Central memory CD8-positive, alpha-beta T cell (primary cell): Measurements from ENCODE around the gene TBL1X.
"Not testable (repeated sequence)": the region's sequence is repeated elsewhere in the genome, so short reads cannot be mapped to it uniquely, and the experiment has no call there.

Experiments
- ATAC-seq: fragments of 150-1000 bp; cut with Tn5 transposase; replicated peaks from 2 replicates; pipeline ENCODE4 v1.10.0; 2022; ENCODE audit warnings: mild to moderate bottlenecking, moderate FRiP score, moderate number of reproducible peaks; ENCODE audit not compliant: poor library complexity, severe bottlenecking; ENCODE audit errors: extremely low read depth
- DNase-seq, 2 donors: peaks; one replicate each; pipeline ENCODE4 v3.0.0; 2021; ENCODE audit warnings: low spot score in 2 of 2
- H3K27ac Mint-ChIP-seq: one replicate; pipeline ENCODE4 v1.8.0; 2022; ENCODE audit warnings: low read depth, mild to moderate bottlenecking, moderate library complexity, mixed read lengths
- H3K27me3 Mint-ChIP-seq: one replicate; pipeline ENCODE4 v1.8.0; 2022; ENCODE audit warnings: mixed read lengths
- H3K36me3 Mint-ChIP-seq: one replicate; pipeline ENCODE4 v1.8.0; 2022; ENCODE audit warnings: mild to moderate bottlenecking, moderate library complexity, mixed read lengths; ENCODE audit not compliant: insufficient read depth
- H3K4me1 Mint-ChIP-seq: one replicate; pipeline ENCODE4 v1.8.0; 2022; ENCODE audit warnings: mixed read lengths
- H3K4me3 Mint-ChIP-seq: one replicate; pipeline ENCODE4 v1.8.0; 2022; ENCODE audit warnings: mild to moderate bottlenecking, moderate library complexity, mixed read lengths
- H3K9me3 Mint-ChIP-seq: one replicate; pipeline ENCODE4 v1.8.0; 2022; ENCODE audit warnings: mixed read lengths

Gene TBL1X

DNA sequence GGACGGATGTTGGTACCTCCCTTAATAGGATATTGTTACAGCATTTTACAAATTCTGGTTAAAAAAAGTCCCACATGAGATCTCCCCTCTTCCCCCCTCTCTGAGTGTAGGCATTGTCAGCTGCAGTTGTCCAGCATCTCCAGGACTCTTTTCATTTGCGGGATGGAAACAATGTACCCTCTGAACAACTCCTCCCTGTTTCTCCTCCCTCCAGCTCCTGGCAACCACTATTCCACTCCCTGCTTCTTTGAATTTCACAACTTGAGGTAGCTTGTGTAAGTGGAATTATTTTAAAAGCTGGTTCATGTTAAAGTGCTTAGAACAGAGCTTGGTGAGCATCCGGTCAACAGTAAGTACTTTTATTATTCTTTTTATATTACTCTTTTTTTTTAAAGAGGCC, 69.8 kb downstream of the TBL1X start:
- H3K4me3 Mint-ChIP-seq = no peak overlapping the region
- DNase-seq (no peak), ATAC-seq (no peak)

DNA sequence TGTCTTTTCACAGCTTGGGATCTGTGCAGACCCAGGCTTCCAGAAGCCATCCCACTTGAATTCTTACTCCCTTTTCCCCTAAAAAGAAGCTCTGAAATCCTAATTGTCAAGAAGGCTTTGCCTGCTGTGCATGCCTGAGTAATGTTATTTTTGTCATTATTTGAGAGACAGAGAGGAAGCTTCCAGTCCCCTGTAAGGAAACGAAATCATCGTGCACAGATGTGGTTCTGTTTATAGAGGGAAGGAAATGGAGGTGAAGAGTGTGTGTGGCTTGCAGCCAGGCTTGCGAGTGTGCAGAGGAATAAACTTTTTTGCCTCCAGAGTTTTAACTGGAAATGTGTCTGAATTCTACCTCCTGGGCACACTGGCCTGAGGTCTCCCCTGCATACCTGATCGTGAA, 70.2 kb downstream of the TBL1X start:
- H3K4me1 Mint-ChIP-seq = peaks cover 28% of the 10 kb centered on the region
- no peak for ATAC-seq
- no peak for DNase-seq
- H3K27ac Mint-ChIP-seq = peak overlapping the region; percentile 72
- no peaks in the 10 kb centered on the region for H3K27me3 Mint-ChIP-seq
- H3K4me3 Mint-ChIP-seq = no peak overlapping the region
- H3K36me3 Mint-ChIP-seq = peaks cover 2% of the 10 kb centered on the region
- no peaks in the 10 kb centered on the region for H3K9me3 Mint-ChIP-seq

More for the DNA sequence above, 69.8 kb downstream of the TBL1X start:
- Mint-ChIP-seq H3K36me3 (peaks cover 2% of the 10 kb centered on the region), H3K27ac (peak overlapping the region; percentile 72), H3K9me3 (no peaks in the 10 kb centered on the region), H3K27me3 (no peaks in the 10 kb centered on the region), H3K4me1 (peaks cover 26% of the 10 kb centered on the region)

DNA sequence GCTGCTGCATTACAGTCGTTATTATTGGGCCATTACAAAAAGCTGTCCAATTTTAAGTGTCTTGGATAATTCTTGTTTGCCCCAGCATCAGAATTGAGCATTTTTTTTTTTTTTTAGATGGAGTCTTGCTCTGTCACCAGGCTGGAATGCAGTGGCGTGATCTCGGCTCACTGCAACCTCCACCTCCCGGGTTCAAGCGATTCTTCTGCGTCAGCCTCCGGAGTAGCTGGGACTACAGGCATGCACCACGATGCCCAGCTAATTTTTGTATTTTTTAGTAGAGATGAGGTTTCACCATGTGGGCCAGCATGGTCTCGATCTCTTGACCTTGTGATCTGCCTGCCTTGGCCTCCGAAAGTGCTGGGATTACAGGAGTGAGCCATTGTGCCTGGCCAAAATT, 71.3 kb downstream of the TBL1X start:
- H3K4me1 Mint-ChIP-seq = peaks cover 20% of the 10 kb centered on the region
- ATAC-seq, H3K4me3 Mint-ChIP-seq, H3K9me3 Mint-ChIP-seq, H3K27me3 Mint-ChIP-seq, H3K36me3 Mint-ChIP-seq, H3K27ac Mint-ChIP-seq, DNase-seq: not testable (repeated sequence)

DNA sequence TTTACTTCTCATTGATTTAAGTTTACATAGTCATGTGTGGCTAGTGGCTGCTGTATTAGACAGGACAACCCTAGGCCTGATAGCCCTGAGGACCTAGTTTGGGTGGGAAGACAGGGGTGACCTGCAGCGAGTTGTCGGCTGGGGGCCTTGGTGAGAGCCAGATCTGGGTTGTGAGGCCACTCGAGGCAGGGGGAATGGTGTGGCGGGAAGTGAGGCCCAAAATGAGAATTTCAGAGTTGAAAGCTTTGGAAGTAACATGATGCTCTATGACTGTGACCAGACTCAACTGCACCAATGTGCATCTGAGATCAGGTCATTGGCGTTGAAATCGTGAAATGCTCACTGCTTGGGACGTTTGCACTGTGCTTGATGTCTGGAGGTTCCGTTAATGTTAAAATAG, 72.9 kb downstream of the TBL1X start:
- ATAC-seq (no peak), DNase-seq (no peak)
- H3K9me3 Mint-ChIP-seq = no peaks in the 10 kb centered on the region
- H3K4me3 Mint-ChIP-seq = no peak overlapping the region
- H3K27ac Mint-ChIP-seq = no peak overlapping the region
- peaks cover 18% of the 10 kb centered on the region for H3K4me1 Mint-ChIP-seq
- no peaks in the 10 kb centered on the region for H3K27me3 Mint-ChIP-seq
- no peaks in the 10 kb centered on the region for H3K36me3 Mint-ChIP-seq

DNA sequence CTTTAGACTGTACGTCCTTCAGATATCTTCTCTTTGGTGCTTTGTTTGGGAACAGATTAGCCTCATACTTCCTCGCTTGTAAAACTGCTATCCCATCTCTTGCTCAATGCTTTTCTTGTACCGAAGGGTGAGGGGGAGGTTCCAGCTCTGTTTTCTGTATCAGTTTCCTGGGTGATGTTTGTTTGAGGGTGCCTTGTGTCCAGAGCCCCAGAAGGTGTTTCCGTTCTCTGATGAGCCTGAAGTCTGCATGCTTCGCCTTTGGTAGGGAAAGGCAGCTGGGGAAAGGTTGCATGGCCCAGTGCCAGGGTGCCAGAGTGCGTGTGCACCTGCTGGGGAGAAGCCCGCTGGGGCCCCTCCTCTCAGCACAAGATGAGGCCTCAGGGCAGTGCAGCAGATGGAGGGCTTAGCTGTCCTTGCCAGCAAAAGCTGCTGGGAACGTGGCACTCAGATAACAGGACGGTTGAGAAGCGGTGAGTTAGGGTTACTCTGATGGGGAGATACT, 73.7 kb downstream of the TBL1X start:
- Mint-ChIP-seq H3K27ac (no peak overlapping the region), H3K9me3 (no peaks in the 10 kb centered on the region), H3K27me3 (no peaks in the 10 kb centered on the region), H3K36me3 (peaks cover 2% of the 10 kb centered on the region), H3K4me3 (no peak overlapping the region), H3K4me1 (peaks cover 18% of the 10 kb centered on the region)
- no peak for DNase-seq
- no peak for ATAC-seq

DNA sequence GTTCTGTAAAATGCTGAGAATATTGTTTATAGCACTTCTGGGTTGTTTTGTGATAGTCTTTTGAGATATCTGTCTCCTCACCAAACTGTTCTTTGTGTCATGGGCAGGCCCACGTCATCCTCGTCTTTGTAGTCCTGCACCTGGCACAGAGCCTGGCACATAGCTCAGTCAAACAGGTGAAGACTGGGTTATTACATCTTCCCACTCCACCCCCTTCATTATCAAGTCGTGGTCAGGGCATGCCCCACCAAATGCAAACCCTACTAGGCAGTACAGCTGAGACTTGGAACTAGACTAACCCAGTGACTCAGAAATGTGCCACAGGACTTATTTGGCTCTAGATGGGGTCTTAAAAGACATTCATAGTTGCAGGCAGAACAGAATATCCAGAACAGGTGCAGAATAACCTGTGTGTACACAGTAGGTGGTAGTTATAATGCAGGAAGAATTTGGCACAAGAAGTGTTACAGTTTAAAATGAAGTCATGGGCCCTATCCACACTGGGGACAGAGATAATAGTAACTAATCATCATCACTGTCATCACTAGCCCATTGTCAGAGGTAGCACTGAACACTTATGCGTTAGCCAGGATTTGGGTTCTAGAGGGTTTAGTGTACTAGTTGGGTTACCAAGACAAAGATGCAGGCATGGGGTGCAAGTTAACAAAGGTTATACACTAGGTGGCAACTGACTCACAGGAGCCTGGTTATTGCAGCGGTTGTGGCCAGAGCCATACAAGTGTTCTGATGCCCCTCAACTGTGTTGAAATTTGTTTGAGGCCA, 74.9 kb downstream of the TBL1X start:
- Mint-ChIP-seq H3K36me3 (peaks cover 4% of the 10 kb centered on the region), H3K9me3 (no peaks in the 10 kb centered on the region), H3K4me1 (peaks cover 14% of the 10 kb centered on the region), H3K27me3 (no peaks in the 10 kb centered on the region), H3K27ac (no peak overlapping the region), H3K4me3 (no peak overlapping the region)
- ATAC-seq (no peak), DNase-seq (no peak)

DNA sequence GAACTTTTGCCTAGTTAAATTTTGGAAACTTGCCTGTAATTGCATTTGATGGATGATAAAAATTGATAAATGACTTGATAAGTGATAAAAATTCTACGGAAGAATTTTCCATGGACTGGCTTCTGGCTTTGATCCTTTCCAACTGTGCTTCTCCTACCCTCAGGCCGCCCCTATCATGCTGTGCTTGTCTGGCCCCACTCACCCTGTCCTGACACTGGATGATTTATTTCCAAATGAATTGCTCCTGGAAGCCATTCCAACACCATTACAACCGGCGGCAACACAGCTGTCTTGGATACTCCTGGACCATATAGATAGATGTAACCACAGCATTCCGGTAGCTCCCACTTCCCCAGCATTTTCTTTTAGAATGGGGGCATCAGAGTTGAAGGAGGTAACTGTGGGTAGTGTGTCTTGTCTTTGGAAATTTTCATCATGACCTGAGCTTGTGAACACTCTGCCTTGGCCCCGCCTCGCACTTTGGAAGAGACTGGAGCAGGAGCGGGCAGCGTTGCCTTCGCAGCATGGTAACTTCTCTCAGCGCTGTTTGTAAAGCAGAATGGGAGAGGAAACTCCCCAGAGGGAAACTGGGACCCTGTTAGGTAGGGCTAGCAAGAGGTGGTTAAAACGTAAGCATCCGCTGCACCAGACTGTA, 77.4 kb downstream of the TBL1X start:
- H3K27ac Mint-ChIP-seq = no peak overlapping the region
- peaks cover 4% of the 10 kb centered on the region for H3K36me3 Mint-ChIP-seq
- DNase-seq (no peak), ATAC-seq (no peak)
- no peaks in the 10 kb centered on the region for H3K9me3 Mint-ChIP-seq
- H3K27me3 Mint-ChIP-seq = no peaks in the 10 kb centered on the region
- peaks cover 12% of the 10 kb centered on the region for H3K4me1 Mint-ChIP-seq
- H3K4me3 Mint-ChIP-seq = no peak overlapping the region

DNA sequence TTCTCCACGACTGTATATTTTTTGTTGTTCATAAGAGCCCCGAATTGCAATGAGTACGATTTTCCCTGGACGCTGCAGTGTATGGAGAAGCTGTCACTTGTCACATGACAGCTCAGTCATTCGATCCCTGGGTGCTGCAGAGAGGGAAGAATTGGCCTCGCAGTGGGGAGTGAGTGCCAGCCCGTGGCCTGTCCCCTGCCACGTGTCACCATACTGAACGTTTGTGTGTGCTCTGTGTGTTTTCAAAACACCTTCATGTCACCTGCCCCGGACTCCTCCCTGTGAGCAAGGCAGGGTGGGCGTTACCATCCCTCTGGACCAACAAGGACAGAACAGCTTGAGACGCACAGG, 77.9 kb downstream of the TBL1X start:
- no peak for DNase-seq
- no peak for ATAC-seq
- Mint-ChIP-seq H3K27me3 (no peaks in the 10 kb centered on the region), H3K36me3 (peaks cover 4% of the 10 kb centered on the region), H3K4me1 (peaks cover 12% of the 10 kb centered on the region), H3K9me3 (no peaks in the 10 kb centered on the region), H3K27ac (no peak overlapping the region), H3K4me3 (no peak overlapping the region)

DNA sequence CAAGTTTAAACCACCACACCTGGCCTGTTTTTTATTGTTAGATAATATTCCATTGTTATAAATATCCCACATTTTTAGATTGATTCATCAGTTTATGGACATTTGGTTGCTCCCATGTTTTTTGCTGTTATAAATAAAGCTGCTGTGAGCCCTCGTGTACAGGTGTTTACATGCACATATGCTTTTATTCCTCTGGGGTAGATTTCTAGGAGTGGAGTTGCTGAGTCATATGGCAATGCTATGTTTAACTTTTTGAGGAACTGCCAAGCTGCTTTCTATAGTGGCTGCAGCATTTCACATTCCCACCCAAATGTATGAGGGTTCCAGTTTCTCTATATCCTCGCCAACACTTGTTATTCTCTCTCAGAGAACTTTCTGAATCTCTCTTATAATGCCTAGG, 90.5 kb downstream of the TBL1X start:
- Mint-ChIP-seq H3K9me3 (no peaks in the 10 kb centered on the region), H3K4me1 (peaks cover 20% of the 10 kb centered on the region), H3K36me3 (no peaks in the 10 kb centered on the region), H3K27ac (no peak overlapping the region), H3K27me3 (no peaks in the 10 kb centered on the region), H3K4me3 (no peak overlapping the region)
- DNase-seq (no peak), ATAC-seq (no peak)

DNA sequence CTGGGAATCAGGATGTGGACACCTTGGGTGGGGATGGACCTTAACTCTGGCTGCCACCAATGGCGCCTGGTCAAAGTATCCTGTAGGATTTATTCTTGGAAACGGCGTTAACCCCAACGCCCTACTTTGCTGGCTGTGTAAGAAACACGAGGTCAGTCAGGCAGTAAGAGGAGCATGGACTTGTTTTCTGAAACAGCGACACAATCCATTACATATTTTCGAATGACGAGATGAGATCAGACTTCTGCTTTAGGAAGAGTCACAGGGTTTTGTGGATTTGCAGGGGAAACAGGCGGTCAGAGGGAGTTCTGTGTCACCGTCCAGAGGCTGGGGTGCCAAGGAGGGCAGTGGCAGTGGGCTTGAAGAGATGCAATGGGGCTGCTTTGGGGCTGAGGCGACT, 92.2 kb downstream of the TBL1X start:
- peak overlapping the region; percentile 1 for H3K27ac Mint-ChIP-seq
- H3K4me3 Mint-ChIP-seq = no peak overlapping the region
- H3K9me3 Mint-ChIP-seq = no peaks in the 10 kb centered on the region
- H3K36me3 Mint-ChIP-seq = no peaks in the 10 kb centered on the region
- H3K27me3 Mint-ChIP-seq = no peaks in the 10 kb centered on the region
- peaks cover 15% of the 10 kb centered on the region for H3K4me1 Mint-ChIP-seq
- DNase-seq = no peak
- ATAC-seq = no peak

DNA sequence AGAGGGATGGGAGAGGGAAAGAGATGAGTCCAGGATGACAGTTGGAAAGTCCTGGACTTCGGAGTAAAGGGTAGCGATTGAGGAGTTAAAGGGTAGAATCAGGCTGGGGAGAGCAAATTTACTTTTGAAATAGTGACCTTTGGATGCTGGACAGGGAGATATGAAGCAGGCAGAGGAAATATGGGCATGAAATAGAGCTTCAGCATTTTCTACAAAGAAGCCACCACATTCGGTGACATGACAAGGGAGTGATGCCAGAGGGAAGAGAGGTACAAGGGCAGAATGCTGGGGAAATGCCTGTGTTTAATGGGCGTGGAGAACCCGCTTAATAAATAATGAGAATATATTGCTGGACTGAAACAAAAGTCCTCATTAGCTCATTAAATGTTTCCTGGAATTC, 92.7 kb downstream of the TBL1X start:
- Mint-ChIP-seq H3K4me1 (peaks cover 13% of the 10 kb centered on the region), H3K27me3 (no peaks in the 10 kb centered on the region), H3K4me3 (no peak overlapping the region), H3K36me3 (no peaks in the 10 kb centered on the region), H3K27ac (peak overlapping the region; percentile 1), H3K9me3 (no peaks in the 10 kb centered on the region)
- ATAC-seq (no peak), DNase-seq (no peak)

DNA sequence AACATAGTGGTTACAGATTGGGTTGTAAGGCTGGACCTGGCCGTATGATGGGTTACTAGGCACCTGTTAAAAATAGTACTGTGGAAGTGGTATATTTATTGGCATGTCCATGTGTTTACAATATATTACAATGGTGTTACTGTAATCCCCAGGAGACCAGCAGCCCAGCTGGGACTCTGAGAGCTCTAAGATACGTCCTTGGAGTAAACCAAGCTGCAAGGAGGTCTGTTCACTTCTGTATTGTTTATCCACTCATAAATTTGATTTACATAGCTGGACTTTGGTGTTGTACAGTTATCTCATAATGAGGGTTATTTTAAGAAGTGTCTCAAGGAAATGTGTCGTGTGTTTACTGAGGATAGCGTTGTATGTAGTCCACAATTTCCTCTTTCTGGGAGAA, 93.8 kb downstream of the TBL1X start:
- no peaks in the 10 kb centered on the region for H3K9me3 Mint-ChIP-seq
- no peak for DNase-seq
- H3K36me3 Mint-ChIP-seq = no peaks in the 10 kb centered on the region
- H3K4me1 Mint-ChIP-seq = peaks cover 13% of the 10 kb centered on the region
- H3K4me3 Mint-ChIP-seq = no peak overlapping the region
- no peaks in the 10 kb centered on the region for H3K27me3 Mint-ChIP-seq
- no peak overlapping the region for H3K27ac Mint-ChIP-seq
- no peak for ATAC-seq

DNA sequence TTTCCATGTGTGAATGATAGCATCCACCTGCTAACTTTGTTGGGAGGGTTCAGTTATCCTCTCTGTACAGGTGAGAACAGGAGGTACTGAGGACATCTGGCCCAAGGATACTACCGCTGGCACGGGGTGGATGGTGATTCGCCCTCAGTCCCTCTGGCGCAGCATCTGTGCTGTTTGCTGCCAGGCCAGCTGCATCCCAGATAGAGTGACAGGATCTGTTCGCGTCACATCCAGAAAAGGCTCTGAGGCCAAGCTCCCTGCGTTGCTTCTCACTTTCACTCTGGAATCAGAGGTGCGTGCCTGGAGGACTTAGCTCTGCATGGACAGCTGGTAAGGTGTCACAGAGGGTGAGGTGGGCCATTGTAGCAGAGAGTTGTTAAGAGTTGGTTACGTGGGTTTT, 95.4 kb downstream of the TBL1X start:
- H3K36me3 Mint-ChIP-seq = no peaks in the 10 kb centered on the region
- ATAC-seq = no peak
- peaks cover 13% of the 10 kb centered on the region for H3K4me1 Mint-ChIP-seq
- no peaks in the 10 kb centered on the region for H3K9me3 Mint-ChIP-seq
- no peak overlapping the region for H3K4me3 Mint-ChIP-seq
- no peak overlapping the region for H3K27ac Mint-ChIP-seq
- H3K27me3 Mint-ChIP-seq = no peaks in the 10 kb centered on the region
- DNase-seq = no peak
